Measurements from ENCODE around the gene FNDC3A. TPM values are rescaled to one million over a fixed set of nuclear protein-coding genes. Genes with fewer than 3 reads are reported as not detected.

FNDC3A gene
- 10 to 100 TPM; 24.5 to 25.1 TPM for total RNA-seq

DNA sequence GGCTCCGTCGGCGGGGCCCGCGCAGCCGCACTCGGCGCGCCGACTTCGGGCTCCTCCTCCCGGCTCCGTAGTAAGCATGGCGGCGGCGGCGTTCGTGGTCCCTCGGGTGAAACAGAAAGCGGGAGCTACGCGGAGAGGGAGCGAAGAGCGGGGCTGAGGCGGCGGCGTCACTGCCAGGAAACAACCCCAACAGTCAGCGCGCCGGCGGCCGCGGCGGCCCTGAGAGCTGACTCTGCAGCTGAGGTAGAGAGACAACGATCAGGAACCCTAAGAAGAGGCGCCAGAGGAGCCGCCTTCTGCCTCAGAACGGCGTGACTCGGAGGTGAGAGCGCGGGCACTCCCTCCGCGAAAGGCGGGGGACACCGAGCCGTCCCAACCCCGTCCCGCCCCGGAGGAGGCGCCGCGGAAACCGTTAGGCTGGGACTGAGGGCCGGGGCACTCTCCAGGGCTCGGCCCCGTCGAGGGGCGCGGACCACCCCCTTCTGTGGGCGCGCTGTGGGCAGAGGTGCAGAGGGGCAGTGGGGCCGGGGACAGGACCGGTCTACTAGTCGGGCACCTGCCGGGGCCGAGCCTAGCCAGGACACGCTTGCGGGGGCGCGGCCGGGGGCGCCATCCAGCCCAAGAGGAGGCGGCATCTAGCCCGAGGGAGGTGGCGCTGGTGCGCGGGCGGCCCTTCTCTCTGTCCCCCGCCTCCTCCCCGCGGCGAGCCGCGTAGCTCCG is at the start of gene FNDC3A:
Gene FNDC3A, plus strand, starts transcription at position 57 of the 720 bp plus-strand sequence. CDS start 30,279 bp downstream, outside the sequence.
- ChIA-PET CTCF (interaction anchor here (1.9 kb wide), 1 partner anchor 92 kb away, joined by 5 read pairs; no protein-coding TSS in a partner anchor), POLR2A (interaction anchor here (0.8 to 1.3 kb wide), 2 partner anchors 92 to 468 kb away, joined by 4 read pairs; partner anchors contain the start of genes CAB39L and SETDB2)

- POLR2A ChIA-PET: no interaction called here
Observed at GRCh38 chr13:48928757-48929430, 46.8 kb upstream of the FNDC3A start.

GRCh38 chr13:48930918-48931317 is 44.8 kb upstream of the FNDC3A start:
- ChIA-PET CTCF (no interaction called here), POLR2A (no interaction called here)

More at GRCh38 chr13:48928757-48929430, 46.8 kb upstream of the FNDC3A start:
- CTCF ChIA-PET: no interaction called here

- ChIA-PET CTCF (no interaction called here), POLR2A (no interaction called here)
Observed at GRCh38 chr13:48938308-48938943, 37.3 kb upstream of the FNDC3A start.

GRCh38 chr13:48939728-48940127 is 36.0 kb upstream of the FNDC3A start:
- ChIA-PET CTCF (no interaction called here), POLR2A (no interaction called here)

- POLR2A ChIA-PET: no interaction called here
- CTCF ChIA-PET: no interaction called here
Observed at GRCh38 chr13:48942131-48942530, 33.6 kb upstream of the FNDC3A start.

DNA sequence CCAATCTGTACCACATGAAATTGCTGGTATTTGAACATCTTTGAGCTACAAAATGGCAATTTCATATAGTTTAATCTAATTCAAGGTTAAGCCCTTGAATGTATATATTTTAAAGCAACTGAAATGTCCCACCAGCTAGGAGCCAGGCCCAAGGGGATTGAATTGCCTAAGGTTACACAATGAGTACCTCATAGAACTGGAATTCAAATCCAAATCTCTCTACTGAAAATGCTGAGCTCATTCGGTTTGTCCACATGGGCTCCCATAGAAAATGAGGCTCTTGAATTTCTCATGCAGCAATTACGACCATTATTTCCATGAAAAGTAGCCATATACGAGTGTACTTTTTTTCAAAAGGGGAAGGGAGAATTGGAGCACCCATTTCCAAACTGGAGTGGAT is 31.5 kb upstream of the FNDC3A start:
- ChIA-PET POLR2A (no interaction called here), CTCF (no interaction called here)

- ChIA-PET POLR2A (no interaction called here), CTCF (no interaction called here)
Observed at GRCh38 chr13:48945626-48946025, 30.1 kb upstream of the FNDC3A start.

DNA sequence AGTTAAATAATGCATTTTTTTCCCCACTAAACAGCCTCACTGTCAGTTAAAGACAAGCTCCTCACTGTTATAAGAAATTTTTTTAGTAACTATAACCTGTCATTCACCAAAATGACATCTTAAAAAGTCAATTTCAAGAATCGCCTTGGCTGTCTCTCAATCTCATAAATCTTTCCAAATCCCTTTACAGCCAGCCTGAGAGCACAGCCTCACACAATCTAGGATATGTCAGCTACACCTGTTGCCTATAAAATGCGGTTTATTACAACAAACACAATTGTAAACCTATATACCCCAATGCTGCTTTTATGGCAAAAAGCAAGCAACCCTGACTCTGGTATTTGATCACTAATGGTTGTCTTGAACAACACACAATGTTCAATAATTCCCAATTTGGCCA is 29.5 kb upstream of the FNDC3A start:
- CTCF ChIA-PET: no interaction called here
- POLR2A ChIA-PET: no interaction called here

GRCh38 chr13:48949566-48950500 is 25.9 kb upstream of the FNDC3A start:
- POLR2A ChIA-PET: no interaction called here

DNA sequence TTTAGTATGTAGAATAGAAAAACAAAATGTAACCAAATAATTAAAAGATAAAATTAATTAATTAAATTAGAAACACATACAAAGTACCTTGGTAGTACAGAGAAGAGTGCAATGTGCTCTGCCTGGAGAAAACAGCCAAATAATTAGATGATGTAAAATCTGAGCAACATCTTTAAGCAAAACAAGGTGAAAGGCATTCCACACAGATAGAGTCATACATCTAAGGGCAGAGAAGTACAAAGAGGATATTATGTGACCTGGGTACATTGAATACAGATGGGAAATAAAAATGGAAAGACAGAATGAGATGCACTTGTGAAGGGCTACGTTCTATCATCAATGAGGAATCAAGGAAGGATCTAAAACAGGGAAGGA is 25.2 kb upstream of the FNDC3A start:
- POLR2A ChIA-PET: no interaction called here
- CTCF ChIA-PET: no interaction called here

More at GRCh38 chr13:48949566-48950500, 25.9 kb upstream of the FNDC3A start:
- CTCF ChIA-PET: interaction anchor here (0.6 kb wide), 1 partner anchor 101 kb away, joined by 3 read pairs; no protein-coding TSS in a partner anchor

GRCh38 chr13:48954081-48954480 is 21.6 kb upstream of the FNDC3A start:
- CTCF ChIA-PET: interaction anchor here (0.6 kb wide), 1 partner anchor 486 kb away, joined by 5 read pairs; no protein-coding TSS in a partner anchor
- POLR2A ChIA-PET: no interaction called here

DNA sequence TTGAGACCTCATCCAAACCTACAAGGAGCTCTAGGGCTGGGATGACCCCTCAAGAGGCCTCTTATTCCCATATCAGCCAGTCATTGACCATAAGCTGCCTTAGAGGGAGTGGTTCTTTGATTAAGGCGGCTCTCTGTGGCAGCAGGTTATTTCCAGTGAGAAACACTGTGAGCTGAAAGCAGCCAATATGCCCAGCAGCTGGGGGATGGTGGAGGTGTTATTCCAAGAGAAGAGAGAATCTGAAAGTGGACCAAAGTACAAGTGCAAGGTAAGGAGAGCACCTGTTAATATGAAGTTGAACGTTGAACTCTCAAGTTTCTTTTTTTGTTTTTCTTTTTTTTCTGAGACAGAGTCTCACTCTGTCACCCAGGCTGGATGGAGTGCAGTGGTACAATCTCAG is 20.2 kb upstream of the FNDC3A start:
- ChIA-PET POLR2A (no interaction called here), CTCF (no interaction called here)

DNA sequence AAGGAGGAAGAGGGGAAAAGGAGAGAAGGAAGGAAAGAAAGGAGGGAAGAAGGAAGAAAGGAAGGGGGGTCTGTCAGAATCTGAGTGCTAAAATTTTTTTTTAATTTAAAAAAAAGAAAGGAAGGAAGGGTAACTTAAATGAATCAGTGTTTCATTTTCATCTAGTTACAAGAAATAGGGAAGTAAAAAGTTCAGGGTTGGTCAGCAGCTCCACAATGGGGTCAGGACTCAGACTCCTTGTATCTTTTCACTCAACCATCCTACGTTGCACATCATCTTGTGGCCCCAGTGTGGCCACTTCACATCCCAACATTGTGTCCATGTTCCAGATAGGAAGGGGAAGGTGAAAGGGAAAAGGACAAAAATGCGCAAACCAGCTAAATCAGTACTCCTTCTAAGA is 14.3 kb upstream of the FNDC3A start:
- ChIA-PET CTCF (no interaction called here), POLR2A (no interaction called here)

DNA sequence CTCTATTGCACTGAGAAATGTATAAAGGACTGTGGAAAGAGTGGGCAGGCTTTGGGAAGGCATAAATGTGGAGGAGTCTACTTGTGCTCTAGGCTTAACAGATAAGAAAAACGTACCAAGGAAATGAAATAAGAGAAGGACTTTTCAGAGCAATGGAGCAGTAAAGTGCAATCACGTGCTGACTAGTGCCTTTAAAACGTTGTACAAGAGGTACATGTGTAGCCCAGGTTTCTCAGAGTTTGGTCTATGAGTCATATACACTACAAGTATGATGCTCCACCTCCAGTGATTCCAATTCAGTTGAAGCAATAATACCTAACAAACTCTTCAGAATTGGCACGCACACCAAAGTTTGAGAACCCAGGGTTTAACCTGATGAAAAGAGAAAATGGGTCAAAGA is 13.4 kb upstream of the FNDC3A start:
- POLR2A ChIA-PET: no interaction called here
- CTCF ChIA-PET: no interaction called here

GRCh38 chr13:48965736-48966135 is 10.0 kb upstream of the FNDC3A start:
- POLR2A ChIA-PET: no interaction called here
- CTCF ChIA-PET: no interaction called here

DNA sequence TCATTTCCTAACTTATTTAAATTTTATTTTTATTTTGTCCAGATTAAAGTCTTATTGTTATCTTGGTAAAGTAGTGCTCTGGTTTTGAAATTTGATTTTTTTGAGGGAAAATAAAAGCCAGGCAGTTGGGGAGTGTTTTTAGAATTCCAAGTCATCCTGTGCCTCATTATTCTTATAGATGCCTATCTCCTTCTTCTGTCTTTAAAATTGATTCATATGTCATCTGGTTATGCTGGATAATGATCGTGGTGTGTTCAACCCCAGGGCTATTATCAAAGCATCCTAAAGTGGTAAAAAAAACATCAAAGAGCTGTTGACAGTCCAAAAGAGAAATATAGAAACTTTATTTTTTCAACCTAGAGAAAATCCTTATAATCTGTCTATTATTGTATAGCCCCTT is 6.0 kb upstream of the FNDC3A start:
- ChIA-PET CTCF (no interaction called here), POLR2A (no interaction called here)

GRCh38 chr13:48973845-48974431 is 1.8 kb upstream of the FNDC3A start:
- ChIA-PET POLR2A (no interaction called here), CTCF (no interaction called here)

- CTCF ChIA-PET: interaction anchor here (1.9 kb wide), 1 partner anchor 91 kb away, joined by 5 read pairs; no protein-coding TSS in a partner anchor
Observed at GRCh38 chr13:48975101-48975855, 434 bp upstream of the FNDC3A start.

More at GRCh38 chr13:48975101-48975855, 434 bp upstream of the FNDC3A start:
- POLR2A ChIA-PET: interaction anchor here (0.8 to 1.3 kb wide), 2 partner anchors 91 to 469 kb away, joined by 4 read pairs; partner anchors contain the start of genes CAB39L and SETDB2

Measured in activated CD8-positive, alpha-beta memory T cell treated with anti-CD3 and anti-CD28 coated beads for 36 hours (primary cell).